NCI-H2227 (cell line): Measurements from ENCODE around the gene ADGRD1.
A peak's percentile ranks its signal among the peaks of the same experiment; 100 is the strongest.

ENCODE experiments used
- DNase-seq: peaks from one replicate; lab custom pipeline; 2025; ENCODE audit not compliant: unreplicated experiment; lab: John Stamatoyannopoulos, UW

ADGRD1 gene

GRCh38 chr12:131052063-131052781 lies 98.5 kb downstream of the ADGRD1 start:
- no peak for DNase-seq

- no peak for DNase-seq
These were observed 99.2 kb downstream of the ADGRD1 start for GRCh38 chr12:131052929-131053328.

DNA sequence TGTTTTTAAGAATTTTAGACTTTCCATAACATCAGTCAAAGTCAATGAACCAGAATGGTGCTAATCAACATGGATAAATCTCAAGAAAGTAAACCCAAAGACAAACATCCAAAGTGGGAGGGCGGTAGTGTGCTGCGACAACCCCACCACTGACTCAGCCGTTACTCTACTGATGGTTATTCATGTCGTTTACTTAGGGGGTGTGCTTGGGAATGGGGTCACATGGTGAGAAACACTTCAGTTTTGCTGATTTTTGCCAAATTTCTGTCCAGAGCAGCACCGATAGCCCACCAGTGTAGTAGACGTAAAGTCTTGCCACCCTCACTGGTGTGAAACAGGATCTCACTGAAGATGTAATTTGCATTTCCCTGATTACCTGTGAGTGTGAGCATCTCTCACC lies 99.9 kb downstream of the ADGRD1 start:
- no peak for DNase-seq

GRCh38 chr12:131054345-131055092 lies 100.8 kb downstream of the ADGRD1 start:
- DNase-seq = no peak

- DNase-seq = no peak
These were observed 101.4 kb downstream of the ADGRD1 start for GRCh38 chr12:131055093-131055465.

DNA sequence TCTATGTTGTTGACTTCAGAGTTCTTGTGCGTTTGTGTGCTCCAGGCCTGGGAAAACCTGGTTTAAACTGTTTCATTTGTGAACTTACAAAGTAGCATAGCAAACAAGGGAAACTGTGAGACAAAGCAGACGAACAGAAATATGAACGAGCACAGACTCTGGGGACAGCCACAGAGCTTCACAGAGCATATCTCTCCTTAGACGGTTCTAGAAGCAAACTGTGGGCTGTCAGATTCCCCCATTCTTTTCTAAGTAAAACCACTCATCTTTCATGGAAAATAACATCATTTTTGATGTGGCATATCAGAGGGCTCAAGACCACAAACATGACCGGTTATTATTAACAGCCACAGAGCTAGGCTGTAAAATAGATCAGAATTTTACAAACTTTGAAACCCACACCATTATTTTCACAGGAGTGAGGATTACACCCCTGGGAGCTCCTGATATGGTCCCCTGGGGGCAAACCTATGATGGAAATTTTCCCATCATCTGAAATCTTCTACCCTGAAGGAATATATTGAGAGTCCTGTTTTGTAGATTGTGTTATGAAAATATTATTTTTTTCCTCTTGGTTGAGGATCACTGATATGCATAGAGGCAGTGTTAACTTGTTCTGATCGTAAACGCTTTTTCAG lies 102.0 kb downstream of the ADGRD1 start:
- no peak for DNase-seq

- no peak for DNase-seq
These were observed 102.9 kb downstream of the ADGRD1 start for GRCh38 chr12:131056626-131057025.

GRCh38 chr12:131057211-131057721 lies 103.6 kb downstream of the ADGRD1 start:
- peak; percentile 67 for DNase-seq

GRCh38 chr12:131057722-131058515 lies 104.2 kb downstream of the ADGRD1 start:
- DNase-seq = no peak

GRCh38 chr12:131058700-131059099 lies 105.0 kb downstream of the ADGRD1 start:
- DNase-seq = no peak

DNA sequence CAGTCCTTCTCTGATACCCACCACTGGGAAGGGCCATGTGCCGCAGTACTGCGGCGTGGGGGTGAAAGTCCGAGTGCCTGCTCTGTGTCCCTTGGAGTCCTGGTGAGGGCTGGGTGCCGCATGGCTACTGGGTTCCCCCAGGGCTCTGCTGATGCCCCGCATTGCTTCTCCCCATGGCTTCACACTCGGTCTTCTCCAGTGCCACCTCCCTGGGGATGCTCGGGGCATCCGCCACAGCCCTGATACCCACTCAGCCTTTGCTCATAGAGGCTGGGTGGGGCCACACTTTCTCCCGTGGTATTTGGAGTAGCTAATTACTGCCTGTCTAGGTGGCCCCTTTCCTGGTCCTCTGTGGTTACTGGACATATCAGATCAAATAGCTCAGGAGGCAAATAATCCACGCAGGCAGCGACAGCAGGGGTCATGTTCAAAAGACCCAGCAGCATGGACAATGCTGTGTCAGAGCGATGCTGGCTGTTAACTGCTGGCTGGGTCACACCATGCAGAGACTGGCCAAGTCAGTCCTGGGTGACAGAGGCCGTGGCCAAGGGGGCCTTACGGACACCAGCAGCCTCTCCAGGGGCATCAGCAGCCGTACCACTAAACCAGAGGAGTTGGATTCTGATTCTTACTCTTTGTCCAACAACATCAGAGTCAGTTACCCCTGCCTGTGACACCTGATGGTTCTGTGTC lies 106.5 kb downstream of the ADGRD1 start:
- DNase-seq = no peak

- DNase-seq = no peak
These were observed 107.5 kb downstream of the ADGRD1 start for GRCh38 chr12:131061041-131061806.

- no peak for DNase-seq
These were observed 109.7 kb downstream of the ADGRD1 start for GRCh38 chr12:131063413-131063812.

GRCh38 chr12:131063960-131064359 lies 110.3 kb downstream of the ADGRD1 start:
- no peak for DNase-seq

DNA sequence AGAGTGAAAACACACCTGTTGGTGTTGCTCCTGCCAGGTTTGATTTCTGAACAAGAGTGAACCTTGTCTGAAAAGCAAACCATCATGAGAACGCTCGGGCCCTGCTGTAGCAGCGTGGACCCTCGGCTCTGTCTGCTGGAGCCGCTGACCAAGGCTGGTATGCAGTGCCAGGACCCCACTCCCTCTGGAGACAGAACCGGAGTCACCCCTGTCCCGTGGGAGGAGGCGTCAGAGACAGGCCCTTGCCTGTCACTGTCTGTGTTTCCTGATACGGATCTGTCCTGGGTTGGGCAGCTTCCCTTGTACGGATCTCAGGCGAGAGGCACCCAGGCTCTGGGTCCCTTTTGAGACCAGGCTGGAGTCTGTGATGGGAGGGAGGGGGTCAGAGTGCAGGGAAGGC lies 111.6 kb downstream of the ADGRD1 start:
- no peak for DNase-seq

DNA sequence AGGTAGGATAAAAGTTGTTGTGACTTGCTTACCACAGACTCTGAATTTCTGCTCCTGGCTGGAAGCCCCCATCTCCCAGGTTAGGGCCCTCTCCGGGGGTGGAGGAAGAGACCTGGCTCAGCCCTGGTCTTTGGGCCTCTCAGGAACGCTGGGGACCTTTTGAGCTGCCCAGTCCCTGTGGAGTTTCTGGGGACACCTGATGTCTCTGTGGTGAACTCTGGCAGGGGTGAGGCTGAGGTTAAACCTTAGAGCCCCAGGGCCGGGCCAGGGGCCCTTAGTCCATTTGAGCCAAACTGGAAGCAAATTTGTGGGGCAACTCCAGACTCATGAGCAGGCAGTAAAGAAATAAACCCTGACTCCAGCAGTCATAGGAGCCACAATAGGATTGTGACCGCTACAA lies 112.1 kb downstream of the ADGRD1 start:
- DNase-seq = no peak

GRCh38 chr12:131066207-131066885 lies 112.6 kb downstream of the ADGRD1 start:
- no peak for DNase-seq

- DNase-seq = no peak
These were observed 113.3 kb downstream of the ADGRD1 start for GRCh38 chr12:131066886-131067490.
